H9 (cell line): ENCODE data around the gene SMNDC1. TPM values are rescaled to one million over a fixed set of nuclear protein-coding genes. Genes with fewer than 3 reads are reported as not detected.

Experiments used
- DNase-seq: peaks from one replicate; pipeline ENCODE4 v3.0.0-alpha.2; 2017
- H2AFZ ChIP-seq: one replicate; pipeline ENCODE4 v1.6.1; 2013; ENCODE audit warnings: mild to moderate bottlenecking, low read length, control low read depth, moderate library complexity
- H2AK5ac ChIP-seq: 2 replicates; pipeline ENCODE4 v1.6.1; 2013; ENCODE audit warnings: low read length, control low read depth, mixed read lengths; ENCODE audit not compliant: insufficient read length
- H2BK120ac ChIP-seq: one replicate; pipeline ENCODE4 v1.6.1; 2013; ENCODE audit warnings: low read depth, mild to moderate bottlenecking, low read length, control low read depth, inconsistent platforms; ENCODE audit not compliant: poor library complexity, severe bottlenecking
- H2BK12ac ChIP-seq: 2 replicates; pipeline ENCODE4 v1.6.1; 2013; ENCODE audit warnings: low read length, control low read depth, mixed read lengths, low read depth; ENCODE audit not compliant: insufficient read length
- H2BK15ac ChIP-seq: 2 replicates; pipeline ENCODE4 v1.6.1; 2013; ENCODE audit warnings: low read depth, low read length, control low read depth
- H2BK20ac ChIP-seq: one replicate; pipeline ENCODE4 v1.6.1; 2013; ENCODE audit warnings: low read depth, mild to moderate bottlenecking, low read length, control low read depth, inconsistent platforms; ENCODE audit not compliant: poor library complexity, severe bottlenecking
- H2BK5ac ChIP-seq: 2 replicates; pipeline ENCODE4 v1.6.1; 2013; ENCODE audit warnings: low read length, control low read depth, mixed read lengths; ENCODE audit not compliant: insufficient read length
- H3K14ac ChIP-seq: 2 replicates; pipeline ENCODE4 v1.6.1; 2013; ENCODE audit warnings: low read length, control low read depth; ENCODE audit not compliant: insufficient read depth
- H3K18ac ChIP-seq: 2 replicates; pipeline ENCODE4 v1.6.1; 2013; ENCODE audit warnings: low read depth, mild to moderate bottlenecking, mixed read lengths, low read length, control low read depth; ENCODE audit not compliant: insufficient read length
- H3K23ac ChIP-seq: 2 replicates; pipeline ENCODE4 v1.6.1; 2013; ENCODE audit warnings: low read length, control low read depth, mixed read lengths, low read depth; ENCODE audit not compliant: insufficient read length
- H3K23me2 ChIP-seq: 2 replicates; pipeline ENCODE4 v1.6.1; 2013; ENCODE audit warnings: low read depth, mild to moderate bottlenecking, mixed read lengths, low read length, control low read depth; ENCODE audit not compliant: insufficient read length, poor library complexity, severe bottlenecking
- H3K27ac ChIP-seq: 2 replicates; pipeline ENCODE4 v1.5.1; 2013; ENCODE audit warnings: low read length, control low read depth, mixed read lengths, low read depth; ENCODE audit not compliant: insufficient read length
- H3K27me3 ChIP-seq: 2 replicates; pipeline ENCODE4 v1.6.1; 2013; ENCODE audit warnings: low read length, control low read depth, inconsistent platforms; ENCODE audit not compliant: insufficient read depth
- H3K4ac ChIP-seq: 2 replicates; pipeline ENCODE4 v1.6.1; 2013; ENCODE audit warnings: low read depth, mild to moderate bottlenecking, control low read depth, inconsistent platforms, low read length, moderate library complexity
- H3K4me1 ChIP-seq: 2 replicates; pipeline ENCODE4 v1.6.1; 2013; ENCODE audit warnings: low read length, control low read depth, inconsistent platforms; ENCODE audit not compliant: insufficient read depth
- H3K4me2 ChIP-seq: 2 replicates; pipeline ENCODE4 v1.6.1; 2013; ENCODE audit warnings: low read length, control low read depth, mixed read lengths; ENCODE audit not compliant: insufficient read length, insufficient read depth
- H3K56ac ChIP-seq: 2 replicates; pipeline ENCODE4 v1.6.1; 2013; ENCODE audit warnings: low read depth, mild to moderate bottlenecking, mixed read lengths, low read length, control low read depth; ENCODE audit not compliant: insufficient read length
- H3K79me1 ChIP-seq: 2 replicates; pipeline ENCODE4 v1.6.1; 2013; ENCODE audit warnings: low read depth, mild to moderate bottlenecking, moderate library complexity, low read length, control low read depth, inconsistent platforms; ENCODE audit not compliant: insufficient read depth, poor library complexity, severe bottlenecking
- H3K79me2 ChIP-seq: 2 replicates; pipeline ENCODE4 v1.6.1; 2013; ENCODE audit warnings: low read length, control low read depth, inconsistent platforms; ENCODE audit not compliant: insufficient read depth
- H3K9ac ChIP-seq: 2 replicates; pipeline ENCODE4 v1.6.1; 2013; ENCODE audit warnings: low read length, control low read depth, mixed read lengths; ENCODE audit not compliant: insufficient read length; ENCODE audit errors: extremely low read depth
- H3K9me3 ChIP-seq: one replicate; pipeline ENCODE4 v1.6.1; 2013; ENCODE audit warnings: low read depth, low read length, inconsistent platforms; ENCODE audit not compliant: control insufficient read depth
- H3T11ph ChIP-seq: one replicate; pipeline ENCODE4 v1.6.1; 2013; ENCODE audit warnings: mild to moderate bottlenecking, low read length, control low read depth, inconsistent platforms
- H4K20me1 ChIP-seq: one replicate; pipeline ENCODE4 v1.6.1; 2013; ENCODE audit not compliant: control insufficient read depth, insufficient read length, insufficient read depth
- H4K5ac ChIP-seq: 2 replicates; pipeline ENCODE4 v1.6.1; 2013; ENCODE audit warnings: low read depth, mild to moderate bottlenecking, mixed read lengths, low read length, control low read depth; ENCODE audit not compliant: insufficient read length
- H4K8ac ChIP-seq: replicated peaks from 2 replicates; pipeline ENCODE4 v1.6.1; 2013; ENCODE audit warnings: low read length, control low read depth, mixed read lengths, low read depth; ENCODE audit not compliant: insufficient read length
- H4K91ac ChIP-seq: 2 replicates; pipeline ENCODE4 v1.6.1; 2013; ENCODE audit warnings: low read depth, mild to moderate bottlenecking, moderate library complexity, mixed read lengths, low read length, control low read depth; ENCODE audit not compliant: insufficient read length
- H3K27ac Mint-ChIP-seq, 3 experiments: 2 replicates in 2 of 3; 3 replicates in 1 of 3; pipeline ENCODE4 v1.8.0; 2020 to 2021; ENCODE audit warnings: mixed read lengths in 3 of 3, mild to moderate bottlenecking in 1 of 3, moderate library complexity in 1 of 3
- H3K27me3 Mint-ChIP-seq: 2 replicates; pipeline ENCODE4 v1.8.0; 2021; ENCODE audit warnings: low read depth, mild to moderate bottlenecking, moderate library complexity, mixed read lengths
- H3K36me3 Mint-ChIP-seq, 3 experiments: 2 replicates in 2 of 3; 3 replicates in 1 of 3; pipeline ENCODE4 v1.8.0; 2020 to 2021; ENCODE audit warnings: low read depth in 3 of 3, mixed read lengths in 3 of 3; ENCODE audit not compliant: insufficient read depth in 1 of 3
- H3K4me1 Mint-ChIP-seq, 2 experiments: 2 replicates each; pipeline ENCODE4 v1.8.0; 2020; ENCODE audit warnings: mixed read lengths in 2 of 2
- H3K4me3 Mint-ChIP-seq, 2 experiments: 2 replicates in 1 of 2; 3 replicates in 1 of 2; pipeline ENCODE4 v1.8.0; 2020 to 2021; ENCODE audit warnings: mild to moderate bottlenecking in 2 of 2, mixed read lengths in 2 of 2, moderate library complexity in 1 of 2
- H3K9me3 Mint-ChIP-seq, 2 experiments: 2 replicates in 1 of 2; 3 replicates in 1 of 2; pipeline ENCODE4 v1.8.0; 2020; ENCODE audit warnings: mild to moderate bottlenecking in 2 of 2, mixed read lengths in 2 of 2, moderate library complexity in 1 of 2
- WGBS: extraction: QIAGEN DNeasy Blood & Tissue Kit; methylation state at CpG from one replicate; pipeline ENCODE4 v1.1.7; 2013; ENCODE audit warnings: missing lambda C conversion rate, low lambda C conversion rate, mixed read lengths; ENCODE audit not compliant: insufficient read length; ENCODE audit errors: extremely low coverage; 5-methylcytosine and 5-hydroxymethylcytosine counted together
- total RNA-seq: library from RNA; stranded (reverse); gene quantifications from 2 replicates; pipeline ENCODE4 v1.2.1, GENCODE V29; 2021
- TF ChIP-seq, protein P1 (sequence below): fragments of 200-600 bp; sonication (generic); conservative IDR thresholded peaks from 3 replicates; pipeline ENCODE4 v1.8.0; 2021; ENCODE audit warnings: antibody characterized with exemption, mild to moderate bottlenecking

The SMNDC1 gene
- total RNA-seq, 1 experiment from 2014 or later = 55.7 TPM

- TF ChIP-seq, protein P1, sequence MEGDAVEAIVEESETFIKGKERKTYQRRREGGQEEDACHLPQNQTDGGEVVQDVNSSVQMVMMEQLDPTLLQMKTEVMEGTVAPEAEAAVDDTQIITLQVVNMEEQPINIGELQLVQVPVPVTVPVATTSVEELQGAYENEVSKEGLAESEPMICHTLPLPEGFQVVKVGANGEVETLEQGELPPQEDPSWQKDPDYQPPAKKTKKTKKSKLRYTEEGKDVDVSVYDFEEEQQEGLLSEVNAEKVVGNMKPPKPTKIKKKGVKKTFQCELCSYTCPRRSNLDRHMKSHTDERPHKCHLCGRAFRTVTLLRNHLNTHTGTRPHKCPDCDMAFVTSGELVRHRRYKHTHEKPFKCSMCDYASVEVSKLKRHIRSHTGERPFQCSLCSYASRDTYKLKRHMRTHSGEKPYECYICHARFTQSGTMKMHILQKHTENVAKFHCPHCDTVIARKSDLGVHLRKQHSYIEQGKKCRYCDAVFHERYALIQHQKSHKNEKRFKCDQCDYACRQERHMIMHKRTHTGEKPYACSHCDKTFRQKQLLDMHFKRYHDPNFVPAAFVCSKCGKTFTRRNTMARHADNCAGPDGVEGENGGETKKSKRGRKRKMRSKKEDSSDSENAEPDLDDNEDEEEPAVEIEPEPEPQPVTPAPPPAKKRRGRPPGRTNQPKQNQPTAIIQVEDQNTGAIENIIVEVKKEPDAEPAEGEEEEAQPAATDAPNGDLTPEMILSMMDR = no peak
Observed at GRCh38 chr10:110242511-110242910, 62.2 kb downstream of the SMNDC1 start.

More at GRCh38 chr10:110242511-110242910, 62.2 kb downstream of the SMNDC1 start:
- no peak overlapping the region for H3K18ac ChIP-seq
- no peak overlapping the region for H3K9ac ChIP-seq
- no peaks in the 10 kb centered on the region for H3K4me1 ChIP-seq
- no peak overlapping the region for H4K8ac ChIP-seq
- H3T11ph ChIP-seq = no peak overlapping the region
- no peaks in the 10 kb centered on the region for H3K79me1 ChIP-seq
- H2BK12ac ChIP-seq = no peak overlapping the region
- no peaks in the 10 kb centered on the region for H3K27me3 ChIP-seq
- H4K91ac ChIP-seq = no peak overlapping the region
- H3K4me1 Mint-ChIP-seq = peaks cover 8% of the 10 kb centered on the region in 2 experiments
- DNase-seq = no peak
- H3K9me3 Mint-ChIP-seq = no peaks in the 10 kb centered on the region
- no peak overlapping the region for H2BK120ac ChIP-seq
- no peak overlapping the region for H2BK20ac ChIP-seq
- H3K27ac Mint-ChIP-seq = no peak overlapping the region
- H3K14ac ChIP-seq = no peak overlapping the region
- no peaks in the 10 kb centered on the region for H4K20me1 ChIP-seq
- no peak overlapping the region for H3K27ac ChIP-seq
- no CpG with 5 or more reads among the region's 1 CpG for WGBS
- no peak overlapping the region for H3K23ac ChIP-seq
- H3K9me3 ChIP-seq = no peaks in the 10 kb centered on the region
- H2AFZ ChIP-seq = no peak overlapping the region
- H4K5ac ChIP-seq = no peak overlapping the region
- no peaks in the 10 kb centered on the region for H3K27me3 Mint-ChIP-seq
- no peak overlapping the region for H2BK15ac ChIP-seq
- no peaks in the 10 kb centered on the region for H3K23me2 ChIP-seq
- H2AK5ac ChIP-seq = no peak overlapping the region
- no peak overlapping the region for H3K4me3 Mint-ChIP-seq
- H3K4ac ChIP-seq = no peak overlapping the region
- H3K79me2 ChIP-seq = no peaks in the 10 kb centered on the region
- no peak overlapping the region for H3K56ac ChIP-seq
- H3K4me2 ChIP-seq = no peak overlapping the region
- H3K36me3 Mint-ChIP-seq = peaks cover 0 to 3% (median 0%) of the 10 kb centered on the region in 3 experiments; a peak in 1 of 7 replicates
- no peak overlapping the region for H2BK5ac ChIP-seq
